Fibroblast of skin of back (primary cell): ENCODE results near the gene BLTP1. TPM values are rescaled to one million over a fixed set of nuclear protein-coding genes. Genes with fewer than 3 reads are reported as not detected.
"Not testable (repeated sequence)": the region's sequence is repeated elsewhere in the genome, so short reads cannot be mapped to it uniquely, and the experiment has no call there.

Source experiments
- DNase-seq: peaks from one replicate; pipeline ENCODE4 v3.0.0-alpha.2; 2013
- polyA plus RNA-seq, 2 experiments: library from polyadenylated mRNA; unstranded; fragments of 120-200 nt; gene quantifications; one replicate each; pipeline ENCODE4 v1.2.1, GENCODE V29; 2013; ENCODE audit not compliant: insufficient read length in 2 of 2

Gene BLTP1
- polyA plus RNA-seq (2013, experiment 1 of 2; ENCODE audit: insufficient read length) = 19.6 TPM
- polyA plus RNA-seq (2013, experiment 2 of 2; ENCODE audit: insufficient read length) = 28.9 TPM

- DNase-seq = peak; percentile 81
These were observed at the start of gene BLTP1 for GRCh38 chr4:122151982-122152710. Gene BLTP1, plus strand, starts transcription at chr4:122152331. Its CDS starts 18,317 bp downstream, at chr4:122170648.

- no peak for DNase-seq
These were observed 47.9 kb upstream of the BLTP1 start for GRCh38 chr4:122104184-122104583.

GRCh38 chr4:122107680-122108079 lies 44.5 kb upstream of the BLTP1 start:
- no peak for DNase-seq

GRCh38 chr4:122110304-122110703 lies 41.8 kb upstream of the BLTP1 start:
- DNase-seq = not testable (repeated sequence)

- DNase-seq = peak; percentile 40
These were observed 34.4 kb upstream of the BLTP1 start for GRCh38 chr4:122117743-122118142.

GRCh38 chr4:122118243-122118642 lies 33.9 kb upstream of the BLTP1 start:
- DNase-seq = no peak

- DNase-seq = peak; percentile 4
These were observed 32.4 kb upstream of the BLTP1 start for GRCh38 chr4:122119739-122120138.

GRCh38 chr4:122121593-122121992 lies 30.5 kb upstream of the BLTP1 start:
- no peak for DNase-seq

GRCh38 chr4:122122083-122122482 lies 30.0 kb upstream of the BLTP1 start:
- DNase-seq = no peak

- DNase-seq = no peak
These were observed 23.1 kb upstream of the BLTP1 start for GRCh38 chr4:122129061-122129460.

- no peak for DNase-seq
These were observed 20.5 kb upstream of the BLTP1 start for GRCh38 chr4:122131562-122132157.

- no peak for DNase-seq
These were observed 19.2 kb upstream of the BLTP1 start for GRCh38 chr4:122132891-122133290.

GRCh38 chr4:122139139-122139538 lies 13.0 kb upstream of the BLTP1 start:
- DNase-seq = no peak

- DNase-seq = no peak
These were observed 11.3 kb upstream of the BLTP1 start for GRCh38 chr4:122140834-122141233.

GRCh38 chr4:122142687-122143086 lies 9.4 kb upstream of the BLTP1 start:
- no peak for DNase-seq

GRCh38 chr4:122146652-122147051 lies 5.5 kb upstream of the BLTP1 start:
- no peak for DNase-seq

GRCh38 chr4:122150931-122151330 lies 1.2 kb upstream of the BLTP1 start:
- DNase-seq = no peak

- peak; percentile 25 for DNase-seq
These were observed 638 bp downstream of the BLTP1 start for GRCh38 chr4:122152711-122153226.

- no peak for DNase-seq
These were observed 4.7 kb downstream of the BLTP1 start for GRCh38 chr4:122156819-122157218.

- DNase-seq = no peak
These were observed 11.2 kb downstream of the BLTP1 start for GRCh38 chr4:122163301-122163700.

- DNase-seq = no peak
These were observed 11.6 kb downstream of the BLTP1 start for GRCh38 chr4:122163767-122164166.

GRCh38 chr4:122167369-122167768 lies 15.2 kb downstream of the BLTP1 start:
- DNase-seq = no peak

- DNase-seq = no peak
These were observed 18.6 kb downstream of the BLTP1 start for GRCh38 chr4:122170775-122171174.

GRCh38 chr4:122171323-122171722 lies 19.2 kb downstream of the BLTP1 start:
- DNase-seq = no peak
